HEK293 (cell line): ENCODE measurements around the gene GBF1.

Experiments used
- CTCF ChIA-PET: fragments of 350-600 bp; formaldehyde crosslinking; extraction: SDS; loops from one replicate; lab custom pipeline; 2021; ENCODE audit warnings: antibody characterized with exemption; lab: Yijun Ruan, JAX
- POLR2A ChIA-PET: fragments of 300-600 bp; formaldehyde crosslinking; extraction: SDS; loops from one replicate; lab custom pipeline; 2020; ENCODE audit warnings: antibody characterized with exemption, inconsistent platforms; lab: Yijun Ruan, JAX
- H3K27ac ChIP-seq: fragments of 200-500 bp; sonication (Bioruptor generic); 2 replicates; pipeline ENCODE4 v1.5.1; 2014; ENCODE audit warnings: low read depth, low read length, control low read depth, inconsistent platforms; ENCODE audit errors: extremely low read depth
- H3K36me3 ChIP-seq, 2 experiments: fragments of 200-500 bp in 1 of 2; sonication (Bioruptor generic) in 1 of 2; 1 replicate in 1 of 2; 2 replicates in 1 of 2; pipeline ENCODE4 v1.5.1; 2014 to 2017; ENCODE audit warnings: inconsistent platforms in 2 of 2, low read length in 2 of 2; ENCODE audit not compliant: control insufficient read depth in 2 of 2, insufficient read depth in 1 of 2
- H3K4me1 ChIP-seq: fragments of 200-500 bp; sonication (Bioruptor generic); 2 replicates; pipeline ENCODE4 v1.5.1; 2014; ENCODE audit warnings: mild to moderate bottlenecking, low read length, inconsistent platforms; ENCODE audit not compliant: control insufficient read depth, insufficient read depth
- H3K4me3 ChIP-seq: 2 replicates; pipeline ENCODE4 v1.5.1; 2011; ENCODE audit warnings: low read depth, mild to moderate bottlenecking, control low read depth, low read length, moderate library complexity
- H3K9me3 ChIP-seq: fragments of 200-500 bp; sonication (Bioruptor generic); 2 replicates; pipeline ENCODE4 v1.5.1; 2014; ENCODE audit warnings: low read depth, low read length, inconsistent platforms; ENCODE audit not compliant: control insufficient read depth, insufficient read depth
- BCL6B ChIP-seq: fragments of 450-650 bp; formaldehyde crosslinking; IDR thresholded peaks from 2 replicates; pipeline ENCODE4 v1.5.1; 2017; ENCODE audit warnings: missing biosample characterization, missing genetic modification characterization
- KLF17 ChIP-seq: fragments of 450-650 bp; formaldehyde crosslinking; IDR thresholded peaks from 2 replicates; pipeline ENCODE4 v1.5.1; 2016; ENCODE audit warnings: missing biosample characterization, missing genetic modification characterization
- OVOL3 ChIP-seq: fragments of 450-650 bp; formaldehyde crosslinking; IDR thresholded peaks from 2 replicates; pipeline ENCODE4 v1.5.1; 2016; ENCODE audit warnings: missing biosample characterization, missing genetic modification characterization
- ZBTB1 ChIP-seq: fragments of 450-650 bp; formaldehyde crosslinking; IDR thresholded peaks from 2 replicates; pipeline ENCODE4 v1.5.1; 2016; ENCODE audit warnings: missing biosample characterization, missing genetic modification characterization
- ZBTB20 ChIP-seq: fragments of 450-650 bp; formaldehyde crosslinking; IDR thresholded peaks from 2 replicates; pipeline ENCODE4 v1.5.1; 2016; ENCODE audit warnings: missing biosample characterization, missing genetic modification characterization
- ZBTB49 ChIP-seq: fragments of 450-650 bp; formaldehyde crosslinking; IDR thresholded peaks from 2 replicates; pipeline ENCODE4 v1.5.1; 2016; ENCODE audit warnings: missing biosample characterization, missing genetic modification characterization, low read depth
- ZNF302 ChIP-seq: fragments of 450-650 bp; formaldehyde crosslinking; IDR thresholded peaks from 2 replicates; pipeline ENCODE4 v1.5.1; 2016; ENCODE audit warnings: missing biosample characterization, missing genetic modification characterization, low read depth
- ZNF341 ChIP-seq: fragments of 450-650 bp; formaldehyde crosslinking; IDR thresholded peaks from 2 replicates; pipeline ENCODE4; 2016; ENCODE audit warnings: low read depth, missing biosample characterization, missing genetic modification characterization
- ZNF426 ChIP-seq: fragments of 450-650 bp; formaldehyde crosslinking; IDR thresholded peaks from 2 replicates; pipeline ENCODE4 v1.5.1; 2017; ENCODE audit warnings: missing biosample characterization, missing genetic modification characterization, mild to moderate bottlenecking, inconsistent platforms, moderate library complexity
- ZNF433 ChIP-seq: fragments of 450-650 bp; formaldehyde crosslinking; IDR thresholded peaks from 2 replicates; pipeline ENCODE4 v1.5.1; 2016; ENCODE audit warnings: missing biosample characterization, missing genetic modification characterization, low read depth
- ZNF600 ChIP-seq: fragments of 450-650 bp; formaldehyde crosslinking; IDR thresholded peaks from 2 replicates; pipeline ENCODE4 v1.5.1; 2016; ENCODE audit warnings: missing biosample characterization, missing genetic modification characterization
- ZNF670 ChIP-seq: fragments of 450-650 bp; formaldehyde crosslinking; IDR thresholded peaks from 2 replicates; pipeline ENCODE4 v1.5.1; 2016; ENCODE audit warnings: missing biosample characterization, missing genetic modification characterization, low read depth
- ZNF843 ChIP-seq: fragments of 450-650 bp; formaldehyde crosslinking; IDR thresholded peaks from 2 replicates; pipeline ENCODE4 v1.5.1; 2016; ENCODE audit warnings: missing biosample characterization, missing genetic modification characterization
- TF ChIP-seq, protein P1 (sequence below): IDR thresholded peaks from 2 replicates; pipeline ENCODE4 v1.6.1; 2011; ENCODE audit warnings: mild to moderate bottlenecking, low read depth, low read length, borderline replicate concordance
- TF ChIP-seq, protein P2 (sequence below): fragments of 450-650 bp; formaldehyde crosslinking; IDR thresholded peaks from 2 replicates; pipeline ENCODE4 v1.5.1; 2017; ENCODE audit warnings: missing biosample characterization, missing genetic modification characterization

Gene GBF1

GRCh38 chr10:102411341-102412255 lies 166.3 kb downstream of the GBF1 start:
- Histone ChIP-seq H3K4me3 (no peak overlapping the region), H3K27ac (no peak overlapping the region), H3K9me3 (no peaks in the 10 kb centered on the region), H3K4me1 (no peaks in the 10 kb centered on the region; the same call in 1 of the 2 replicates), H3K36me3 (no peaks in the 10 kb centered on the region)
- POLR2A ChIA-PET, result interaction anchor here (2.1 kb wide), 1 partner anchor 10 kb away, joined by 6 read pairs; the partner anchor contains the start of gene FBXL15
- TF ChIP-seq ZNF600, result peak; percentile 80
- no peak for TF ChIP-seq ZNF670
- CTCF ChIA-PET, result interaction anchor here (0.6 to 4.5 kb wide), 6 partner anchors 7 to 185 kb away, joined by 4 to 28 read pairs (median 7); no protein-coding TSS in a partner anchor

DNA sequence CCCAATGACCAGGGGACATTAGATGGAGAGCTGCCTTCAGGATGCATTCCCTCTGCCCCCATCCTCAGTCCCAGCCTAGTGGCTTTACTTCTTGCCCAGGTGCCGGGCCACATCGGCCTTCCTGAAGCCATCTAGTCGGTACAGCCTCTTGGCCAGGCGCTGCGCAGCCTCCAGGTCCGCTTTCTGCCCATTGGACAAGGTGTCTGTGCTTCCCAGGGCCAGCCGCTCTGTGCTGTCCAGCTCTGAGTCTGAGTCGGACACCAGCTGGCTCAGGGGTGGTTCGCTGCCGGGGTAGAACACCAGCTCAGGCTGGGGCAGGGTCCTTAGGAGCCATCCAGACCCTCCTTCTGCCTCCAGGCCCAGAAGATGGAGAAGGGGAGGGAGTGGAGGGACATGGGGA lies 167.0 kb downstream of the GBF1 start:
- Histone ChIP-seq H3K4me3 (no peak overlapping the region), H3K9me3 (no peaks in the 10 kb centered on the region), H3K4me1 (no peaks in the 10 kb centered on the region; the same call in 1 of the 2 replicates), H3K36me3 (no peaks in the 10 kb centered on the region), H3K27ac (no peak overlapping the region)
- ChIA-PET POLR2A (interaction anchor here (2.1 kb wide), 1 partner anchor 9 kb away, joined by 6 read pairs; the partner anchor contains the start of gene FBXL15), CTCF (interaction anchor here (0.6 to 4.5 kb wide), 5 partner anchors 8 to 166 kb away, joined by 4 to 28 read pairs (median 6); no protein-coding TSS in a partner anchor)
- TF ChIP-seq ZNF433 (tag by site-specific recombination) (no peak), ZNF843 (tag by site-specific recombination) (no peak), ZNF426 (tag by site-specific recombination) (no peak), OVOL3 (no peak), ZBTB49 (tag by site-specific recombination) (no peak), ZNF302 (no peak), ZBTB1 (tag by site-specific recombination) (no peak), ZBTB20 (tag by site-specific recombination) (no peak), ZNF341 (tag by site-specific recombination) (no peak), BCL6B (no peak), KLF17 (tag by site-specific recombination) (no peak)
- TF ChIP-seq, protein P1, sequence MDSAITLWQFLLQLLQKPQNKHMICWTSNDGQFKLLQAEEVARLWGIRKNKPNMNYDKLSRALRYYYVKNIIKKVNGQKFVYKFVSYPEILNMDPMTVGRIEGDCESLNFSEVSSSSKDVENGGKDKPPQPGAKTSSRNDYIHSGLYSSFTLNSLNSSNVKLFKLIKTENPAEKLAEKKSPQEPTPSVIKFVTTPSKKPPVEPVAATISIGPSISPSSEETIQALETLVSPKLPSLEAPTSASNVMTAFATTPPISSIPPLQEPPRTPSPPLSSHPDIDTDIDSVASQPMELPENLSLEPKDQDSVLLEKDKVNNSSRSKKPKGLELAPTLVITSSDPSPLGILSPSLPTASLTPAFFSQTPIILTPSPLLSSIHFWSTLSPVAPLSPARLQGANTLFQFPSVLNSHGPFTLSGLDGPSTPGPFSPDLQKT, result no peak
- TF ChIP-seq, protein P2, sequence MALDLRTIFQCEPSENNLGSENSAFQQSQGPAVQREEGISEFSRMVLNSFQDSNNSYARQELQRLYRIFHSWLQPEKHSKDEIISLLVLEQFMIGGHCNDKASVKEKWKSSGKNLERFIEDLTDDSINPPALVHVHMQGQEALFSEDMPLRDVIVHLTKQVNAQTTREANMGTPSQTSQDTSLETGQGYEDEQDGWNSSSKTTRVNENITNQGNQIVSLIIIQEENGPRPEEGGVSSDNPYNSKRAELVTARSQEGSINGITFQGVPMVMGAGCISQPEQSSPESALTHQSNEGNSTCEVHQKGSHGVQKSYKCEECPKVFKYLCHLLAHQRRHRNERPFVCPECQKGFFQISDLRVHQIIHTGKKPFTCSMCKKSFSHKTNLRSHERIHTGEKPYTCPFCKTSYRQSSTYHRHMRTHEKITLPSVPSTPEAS (tag by site-specific recombination), result no peak
